ENCODE measurements around the gene ROR2. TPM values are rescaled to one million over a fixed set of nuclear protein-coding genes. Genes with fewer than 3 reads are reported as not detected.

The ROR2 gene
- polyA plus RNA-seq, 2 donors, result 1.7 to 3.6 TPM

DNA sequence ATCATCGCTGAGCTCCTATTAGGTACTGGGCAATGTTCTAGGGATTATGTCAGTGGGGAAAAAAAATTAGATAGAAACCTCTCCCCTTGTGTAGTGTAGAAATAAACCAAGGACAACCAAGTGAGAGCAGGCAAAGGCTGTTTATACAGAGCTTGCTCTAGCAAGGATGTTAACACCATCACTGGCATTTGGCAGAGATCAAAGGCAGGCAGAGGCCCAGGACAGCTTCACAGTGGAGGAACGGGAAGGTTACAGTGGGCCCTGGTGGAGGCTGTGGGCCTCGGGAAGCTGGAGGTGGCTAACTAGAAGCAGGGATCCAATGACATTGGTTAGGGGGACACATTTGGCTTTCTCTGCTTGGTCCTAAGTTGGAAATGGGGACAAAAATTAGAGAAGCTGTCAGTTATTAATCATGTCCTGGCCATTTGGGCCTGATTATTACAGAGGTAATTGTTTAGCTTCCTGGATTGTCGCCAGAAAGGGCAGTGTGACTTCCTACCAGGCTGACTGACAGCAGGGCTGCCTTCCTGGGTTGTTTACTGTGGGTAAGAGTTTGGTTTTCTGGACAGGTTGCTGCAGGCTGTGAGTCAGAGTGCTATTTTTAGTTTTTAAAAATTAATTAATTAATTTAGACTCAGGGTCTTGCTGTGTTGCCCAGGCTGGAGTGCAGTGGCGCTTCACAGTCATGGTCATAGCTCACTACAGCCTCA, 259.3 kb downstream of the ROR2 start:
- H3K27ac ChIP-seq (ENCODE audit: low read depth in 2 of 2, low read length in 1 of 2), result no peak overlapping the region
- no peaks in the 10 kb centered on the region for H3K36me3 ChIP-seq (ENCODE audit: control insufficient read depth in 2 of 2, insufficient read depth in 2 of 2, low read length in 1 of 2)
- H3K4me3 ChIP-seq (ENCODE audit: low read depth in 1 of 2, low read length in 2 of 2), result no peak overlapping the region
- WGBS, 2 donors, result 69% methylated on average over 5 of the region's 5 CpGs
- H3K9me3 ChIP-seq (ENCODE audit: control insufficient read depth in 2 of 2, insufficient read depth in 1 of 2, low read depth in 1 of 2, low read length in 1 of 2), result no peaks in the 10 kb centered on the region
- no peaks in the 10 kb centered on the region for H3K4me1 ChIP-seq (ENCODE audit: control insufficient read depth in 2 of 2, insufficient read depth in 2 of 2, low read length in 1 of 2)
- H3K27me3 ChIP-seq (ENCODE audit: control insufficient read depth in 1 of 2, insufficient read depth in 2 of 2, low read length in 2 of 2), result no peaks in the 10 kb centered on the region

DNA sequence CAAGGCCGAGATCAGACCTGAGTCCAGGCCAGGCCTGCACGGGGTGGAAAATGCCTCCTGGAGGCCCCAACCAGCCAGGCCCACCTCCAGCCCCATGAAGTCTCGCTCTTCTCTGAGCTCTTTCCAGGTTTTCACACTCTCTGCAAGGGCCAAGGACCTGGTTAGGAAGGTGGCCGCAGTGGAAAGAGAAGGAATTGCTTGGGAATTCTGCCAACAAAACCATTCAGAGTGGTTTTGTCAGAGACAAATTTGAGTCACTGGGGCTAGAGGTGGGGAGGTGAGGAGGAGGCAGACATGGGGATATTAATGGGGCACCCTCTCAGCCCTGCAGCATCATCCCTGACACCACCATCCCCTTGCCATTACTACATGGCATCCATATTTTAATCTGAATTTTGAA, 261.0 kb downstream of the ROR2 start:
- no peaks in the 10 kb centered on the region for H3K36me3 ChIP-seq (ENCODE audit: control insufficient read depth in 2 of 2, insufficient read depth in 2 of 2, low read length in 1 of 2)
- no peak overlapping the region for H3K27ac ChIP-seq (ENCODE audit: low read depth in 2 of 2, low read length in 1 of 2)
- 83 to 88% methylated on average over 4 of the region's 4 CpGs for WGBS, 2 donors
- H3K27me3 ChIP-seq (ENCODE audit: control insufficient read depth in 1 of 2, insufficient read depth in 2 of 2, low read length in 2 of 2), result no peaks in the 10 kb centered on the region
- H3K9me3 ChIP-seq (ENCODE audit: control insufficient read depth in 2 of 2, insufficient read depth in 1 of 2, low read depth in 1 of 2, low read length in 1 of 2), result no peaks in the 10 kb centered on the region
- H3K4me3 ChIP-seq (ENCODE audit: low read depth in 1 of 2, low read length in 2 of 2), result no peak overlapping the region
- no peaks in the 10 kb centered on the region for H3K4me1 ChIP-seq (ENCODE audit: control insufficient read depth in 2 of 2, insufficient read depth in 2 of 2, low read length in 1 of 2)

DNA sequence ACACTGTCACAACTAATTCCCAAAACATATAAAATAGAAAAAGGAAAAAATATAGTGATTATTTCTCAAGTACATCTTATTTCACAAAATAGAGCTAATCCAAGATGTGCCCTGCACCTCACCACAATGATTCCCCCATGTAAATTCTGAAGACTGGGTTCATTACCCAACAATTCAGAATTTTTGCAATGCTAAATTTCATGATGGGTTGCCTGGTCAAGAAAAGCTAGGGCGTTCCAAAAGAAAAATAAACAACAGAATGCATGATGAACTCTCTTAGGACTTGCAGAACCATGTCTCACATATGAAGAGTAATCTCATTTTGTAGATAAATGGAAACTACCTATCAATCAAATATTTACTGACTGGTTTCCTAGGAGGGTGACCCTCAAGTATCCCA, 266.8 kb downstream of the ROR2 start:
- Histone ChIP-seq H3K36me3 (ENCODE audit: control insufficient read depth in 2 of 2, insufficient read depth in 2 of 2, low read length in 1 of 2) (no peaks in the 10 kb centered on the region), H3K4me3 (ENCODE audit: low read depth in 1 of 2, low read length in 2 of 2) (no peak overlapping the region), H3K27ac (ENCODE audit: low read depth in 2 of 2, low read length in 1 of 2) (no peak overlapping the region), H3K27me3 (ENCODE audit: control insufficient read depth in 1 of 2, insufficient read depth in 2 of 2, low read length in 2 of 2) (no peaks in the 10 kb centered on the region), H3K9me3 (ENCODE audit: control insufficient read depth in 2 of 2, insufficient read depth in 1 of 2, low read depth in 1 of 2, low read length in 1 of 2) (no peaks in the 10 kb centered on the region), H3K4me1 (ENCODE audit: control insufficient read depth in 2 of 2, insufficient read depth in 2 of 2, low read length in 1 of 2) (no peaks in the 10 kb centered on the region)
- 66 to 73% methylated on average over 1 of the region's 1 CpG for WGBS, 2 donors

DNA sequence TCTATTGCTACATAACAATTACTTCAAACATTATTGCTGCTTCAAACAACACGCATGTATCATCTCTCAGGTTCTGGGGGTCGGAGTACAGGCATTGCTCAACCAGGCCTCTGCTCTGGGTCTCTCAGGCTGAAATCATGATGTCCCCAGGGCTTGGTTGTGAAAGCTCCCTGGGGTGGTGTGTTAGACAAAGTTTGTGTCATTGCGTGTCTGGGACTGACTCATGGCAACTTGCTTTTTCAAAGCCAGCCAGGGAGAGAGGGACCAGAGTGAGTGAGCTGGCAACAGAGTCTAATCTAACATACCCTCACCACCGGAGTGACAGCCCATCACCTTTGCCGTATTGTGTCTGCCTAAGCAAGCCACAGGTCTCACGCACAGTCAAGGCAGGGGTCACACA, 267.2 kb downstream of the ROR2 start:
- Histone ChIP-seq H3K27me3 (ENCODE audit: control insufficient read depth in 1 of 2, insufficient read depth in 2 of 2, low read length in 2 of 2) (no peaks in the 10 kb centered on the region), H3K4me3 (ENCODE audit: low read depth in 1 of 2, low read length in 2 of 2) (no peak overlapping the region), H3K4me1 (ENCODE audit: control insufficient read depth in 2 of 2, insufficient read depth in 2 of 2, low read length in 1 of 2) (no peaks in the 10 kb centered on the region), H3K27ac (ENCODE audit: low read depth in 2 of 2, low read length in 1 of 2) (no peak overlapping the region), H3K36me3 (ENCODE audit: control insufficient read depth in 2 of 2, insufficient read depth in 2 of 2, low read length in 1 of 2) (no peaks in the 10 kb centered on the region), H3K9me3 (ENCODE audit: control insufficient read depth in 2 of 2, insufficient read depth in 1 of 2, low read depth in 1 of 2, low read length in 1 of 2) (no peaks in the 10 kb centered on the region)
- WGBS, 2 donors, result 75 to 81% methylated on average over 6 of the region's 6 CpGs

DNA sequence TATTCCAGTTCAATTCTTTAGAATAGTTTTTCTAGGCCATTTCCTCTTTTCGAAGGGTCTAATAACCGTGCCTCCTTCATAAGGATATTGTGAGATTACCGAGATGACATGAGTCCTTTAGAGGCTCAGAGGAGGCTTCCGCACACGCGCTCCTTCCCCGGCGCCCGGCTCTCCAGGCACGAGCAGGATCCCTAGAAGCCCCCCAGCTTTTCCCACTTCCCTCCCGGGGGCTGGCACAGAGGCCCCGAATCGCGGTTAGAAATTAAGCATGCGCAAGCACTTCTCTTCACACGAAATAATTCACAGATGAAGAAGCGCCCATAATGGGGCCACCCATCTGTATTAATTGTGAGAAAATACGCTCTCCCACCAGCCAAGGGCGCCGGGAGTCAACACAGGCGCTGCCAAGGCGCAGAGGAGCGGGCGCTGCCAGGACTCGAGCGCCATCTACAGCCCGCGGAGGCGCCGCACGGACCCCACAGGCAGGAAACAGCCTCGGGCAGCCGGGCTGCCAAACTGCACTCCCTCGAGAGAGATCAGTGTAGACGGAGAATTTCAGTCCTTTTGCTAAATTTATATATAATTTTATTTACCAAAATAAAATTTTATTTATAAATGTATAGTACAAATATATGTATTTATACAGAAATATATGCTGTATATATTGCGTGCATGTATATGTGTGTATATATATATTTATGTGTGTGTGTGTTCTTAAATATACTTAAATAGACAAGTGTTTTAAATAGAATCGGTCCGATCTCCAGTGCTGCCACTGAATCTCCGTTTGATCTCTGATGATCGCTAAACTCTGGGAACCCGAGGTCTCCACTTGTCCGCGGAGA, 268.3 kb downstream of the ROR2 start:
- Histone ChIP-seq H3K27me3 (ENCODE audit: control insufficient read depth in 1 of 2, insufficient read depth in 2 of 2, low read length in 2 of 2) (no peaks in the 10 kb centered on the region), H3K4me1 (ENCODE audit: control insufficient read depth in 2 of 2, insufficient read depth in 2 of 2, low read length in 1 of 2) (no peaks in the 10 kb centered on the region), H3K36me3 (ENCODE audit: control insufficient read depth in 2 of 2, insufficient read depth in 2 of 2, low read length in 1 of 2) (no peaks in the 10 kb centered on the region), H3K9me3 (ENCODE audit: control insufficient read depth in 2 of 2, insufficient read depth in 1 of 2, low read depth in 1 of 2, low read length in 1 of 2) (no peaks in the 10 kb centered on the region), H3K4me3 (ENCODE audit: low read depth in 1 of 2, low read length in 2 of 2) (no peak overlapping the region), H3K27ac (ENCODE audit: low read depth in 2 of 2, low read length in 1 of 2) (no peak overlapping the region)
- 34 to 38% methylated on average over 43 of the region's 43 CpGs for WGBS, 2 donors

DNA sequence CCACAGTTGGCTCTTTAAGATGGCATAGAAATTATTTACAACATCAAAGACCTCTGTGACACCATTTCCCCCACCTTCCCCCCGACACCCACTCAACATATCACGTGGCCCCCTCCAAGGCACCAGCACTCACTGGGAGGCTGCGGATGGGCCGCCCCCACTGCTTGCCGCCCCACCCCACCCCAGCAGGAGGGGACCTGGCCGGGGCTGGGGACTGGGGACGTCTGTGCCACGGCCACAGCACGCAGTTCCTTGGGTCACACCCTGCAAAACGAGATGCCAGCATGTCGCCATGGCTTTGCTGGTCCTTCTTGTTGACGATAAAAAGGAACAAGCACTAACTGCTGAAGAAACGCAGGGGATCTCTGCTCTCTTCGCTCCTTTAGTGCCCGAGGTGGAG, 269.0 kb downstream of the ROR2 start:
- no peak overlapping the region for H3K4me3 ChIP-seq (ENCODE audit: low read depth in 1 of 2, low read length in 2 of 2)
- no peaks in the 10 kb centered on the region for H3K36me3 ChIP-seq (ENCODE audit: control insufficient read depth in 2 of 2, insufficient read depth in 2 of 2, low read length in 1 of 2)
- no peak overlapping the region for H3K27ac ChIP-seq (ENCODE audit: low read depth in 2 of 2, low read length in 1 of 2)
- H3K4me1 ChIP-seq (ENCODE audit: control insufficient read depth in 2 of 2, insufficient read depth in 2 of 2, low read length in 1 of 2), result no peaks in the 10 kb centered on the region
- 83 to 85% methylated on average over 15 of the region's 15 CpGs for WGBS, 2 donors
- H3K27me3 ChIP-seq (ENCODE audit: control insufficient read depth in 1 of 2, insufficient read depth in 2 of 2, low read length in 2 of 2), result no peaks in the 10 kb centered on the region
- no peaks in the 10 kb centered on the region for H3K9me3 ChIP-seq (ENCODE audit: control insufficient read depth in 2 of 2, insufficient read depth in 1 of 2, low read depth in 1 of 2, low read length in 1 of 2)

DNA sequence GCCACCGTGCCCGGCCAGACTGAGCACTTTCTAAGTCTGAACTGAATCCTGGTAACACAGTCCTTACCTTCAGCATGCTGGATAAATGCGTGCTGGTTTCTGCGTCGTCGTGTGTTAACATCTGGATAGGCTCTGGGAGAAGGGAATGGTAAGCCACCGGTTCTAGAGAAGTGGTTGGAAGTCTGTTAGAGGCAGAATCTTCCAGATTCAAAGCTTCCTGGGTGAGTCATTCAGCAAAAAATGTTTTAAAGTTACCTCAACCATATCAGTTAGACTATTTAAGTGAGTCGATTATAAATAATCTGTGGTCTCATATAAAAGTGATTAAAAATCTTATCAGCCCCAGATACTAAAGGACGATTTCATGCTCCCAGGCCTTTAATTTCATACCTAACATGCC, 269.9 kb downstream of the ROR2 start:
- Histone ChIP-seq H3K9me3 (ENCODE audit: control insufficient read depth in 2 of 2, insufficient read depth in 1 of 2, low read depth in 1 of 2, low read length in 1 of 2) (no peaks in the 10 kb centered on the region), H3K27me3 (ENCODE audit: control insufficient read depth in 1 of 2, insufficient read depth in 2 of 2, low read length in 2 of 2) (no peaks in the 10 kb centered on the region), H3K4me1 (ENCODE audit: control insufficient read depth in 2 of 2, insufficient read depth in 2 of 2, low read length in 1 of 2) (no peaks in the 10 kb centered on the region), H3K36me3 (ENCODE audit: control insufficient read depth in 2 of 2, insufficient read depth in 2 of 2, low read length in 1 of 2) (no peaks in the 10 kb centered on the region), H3K4me3 (ENCODE audit: low read depth in 1 of 2, low read length in 2 of 2) (no peak overlapping the region), H3K27ac (ENCODE audit: low read depth in 2 of 2, low read length in 1 of 2) (no peak overlapping the region)
- WGBS, 2 donors, result 87 to 90% methylated on average over 9 of the region's 9 CpGs

DNA sequence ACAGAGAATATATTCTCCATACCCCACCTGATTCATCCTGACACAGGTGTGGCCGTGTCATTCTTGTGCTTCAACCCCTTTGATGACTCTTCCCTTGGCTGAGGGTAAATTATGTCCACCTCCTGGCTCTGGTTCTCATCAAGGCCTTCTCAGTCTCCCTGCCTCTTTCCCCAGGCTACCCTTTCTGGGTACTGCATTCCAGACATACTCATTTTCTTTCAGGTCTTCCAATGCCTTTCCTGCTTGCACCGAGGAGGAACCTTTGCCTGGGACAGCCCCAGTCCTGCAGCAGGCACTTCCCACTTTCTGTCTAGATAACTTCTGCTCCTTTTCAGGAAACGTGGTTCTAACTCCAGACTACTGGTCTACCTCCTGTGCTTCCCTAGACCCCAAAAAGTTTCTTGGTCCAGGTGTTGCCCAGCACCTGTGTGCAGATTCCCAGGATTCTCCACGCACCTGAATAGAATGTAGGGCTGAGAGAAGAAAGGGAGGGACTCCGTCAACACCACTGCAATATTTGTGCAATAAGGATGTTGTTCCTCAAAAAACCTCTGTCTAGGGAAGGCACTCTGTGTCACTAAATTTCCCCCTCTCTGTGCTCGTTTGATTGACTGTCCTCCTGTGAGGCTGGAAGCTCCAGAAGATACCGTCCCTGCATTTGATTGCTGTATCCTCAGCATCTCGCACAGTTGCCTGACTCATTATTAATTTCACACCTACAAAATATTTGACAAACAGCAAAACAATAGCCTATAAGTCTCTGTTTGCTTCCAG, 271.0 kb downstream of the ROR2 start:
- H3K36me3 ChIP-seq (ENCODE audit: control insufficient read depth in 2 of 2, insufficient read depth in 2 of 2, low read length in 1 of 2), result no peaks in the 10 kb centered on the region
- H3K4me3 ChIP-seq (ENCODE audit: low read depth in 1 of 2, low read length in 2 of 2), result no peak overlapping the region
- WGBS, 2 donors, result 72 to 77% methylated on average over 8 of the region's 8 CpGs
- no peak overlapping the region for H3K27ac ChIP-seq (ENCODE audit: low read depth in 2 of 2, low read length in 1 of 2)
- no peaks in the 10 kb centered on the region for H3K4me1 ChIP-seq (ENCODE audit: control insufficient read depth in 2 of 2, insufficient read depth in 2 of 2, low read length in 1 of 2)
- no peaks in the 10 kb centered on the region for H3K9me3 ChIP-seq (ENCODE audit: control insufficient read depth in 2 of 2, insufficient read depth in 1 of 2, low read depth in 1 of 2, low read length in 1 of 2)
- no peaks in the 10 kb centered on the region for H3K27me3 ChIP-seq (ENCODE audit: control insufficient read depth in 1 of 2, insufficient read depth in 2 of 2, low read length in 2 of 2)

DNA sequence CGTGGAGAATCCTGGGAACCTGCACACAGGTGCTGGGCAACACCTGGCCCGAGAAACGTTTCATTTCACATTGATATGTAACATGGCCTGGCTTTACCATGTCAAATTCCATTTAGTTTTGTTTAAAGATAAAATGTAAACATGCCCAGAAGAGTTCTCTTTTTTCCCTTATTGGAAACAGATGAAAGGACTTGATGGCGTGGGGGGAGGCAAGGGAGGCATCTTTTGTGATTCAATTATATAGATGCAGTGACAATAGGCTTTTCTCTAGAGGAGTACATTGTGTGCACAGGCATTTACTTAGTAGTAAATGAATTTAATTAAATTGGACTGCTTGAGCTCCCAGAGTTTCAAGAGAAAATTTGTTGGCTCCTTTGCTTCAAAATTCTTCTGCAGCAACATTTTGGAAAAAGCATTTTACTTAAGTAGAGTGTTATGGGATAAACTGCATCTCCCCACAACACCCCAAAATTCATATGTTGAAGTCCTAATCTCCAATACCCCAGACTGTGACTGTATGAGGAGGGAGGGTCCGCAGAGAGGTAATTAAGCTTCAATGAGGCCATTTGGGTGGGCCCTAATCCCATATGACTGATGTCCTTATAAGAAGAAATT, 272.1 kb downstream of the ROR2 start:
- WGBS, 2 donors, result 53 to 62% methylated on average over 5 of the region's 5 CpGs
- no peak overlapping the region for H3K4me3 ChIP-seq (ENCODE audit: low read depth in 1 of 2, low read length in 2 of 2)
- H3K27ac ChIP-seq (ENCODE audit: low read depth in 2 of 2, low read length in 1 of 2), result no peak overlapping the region
- no peaks in the 10 kb centered on the region for H3K4me1 ChIP-seq (ENCODE audit: control insufficient read depth in 2 of 2, insufficient read depth in 2 of 2, low read length in 1 of 2)
- no peaks in the 10 kb centered on the region for H3K9me3 ChIP-seq (ENCODE audit: control insufficient read depth in 2 of 2, insufficient read depth in 1 of 2, low read depth in 1 of 2, low read length in 1 of 2)
- H3K27me3 ChIP-seq (ENCODE audit: control insufficient read depth in 1 of 2, insufficient read depth in 2 of 2, low read length in 2 of 2), result no peaks in the 10 kb centered on the region
- H3K36me3 ChIP-seq (ENCODE audit: control insufficient read depth in 2 of 2, insufficient read depth in 2 of 2, low read length in 1 of 2), result no peaks in the 10 kb centered on the region
